CD4-positive, alpha-beta T cell treated with Interleukin-1 beta for 1 hour (primary cell): ENCODE results near the gene FAF2.
"Not testable (repeated sequence)": the region's sequence is repeated elsewhere in the genome, so short reads cannot be mapped to it uniquely, and the experiment has no call there.

Source experiments
- DNase-seq, 2 donors: peaks; one replicate each; pipeline ENCODE4 v3.0.0-alpha.2; 2020 to 2022

The FAF2 gene

DNA sequence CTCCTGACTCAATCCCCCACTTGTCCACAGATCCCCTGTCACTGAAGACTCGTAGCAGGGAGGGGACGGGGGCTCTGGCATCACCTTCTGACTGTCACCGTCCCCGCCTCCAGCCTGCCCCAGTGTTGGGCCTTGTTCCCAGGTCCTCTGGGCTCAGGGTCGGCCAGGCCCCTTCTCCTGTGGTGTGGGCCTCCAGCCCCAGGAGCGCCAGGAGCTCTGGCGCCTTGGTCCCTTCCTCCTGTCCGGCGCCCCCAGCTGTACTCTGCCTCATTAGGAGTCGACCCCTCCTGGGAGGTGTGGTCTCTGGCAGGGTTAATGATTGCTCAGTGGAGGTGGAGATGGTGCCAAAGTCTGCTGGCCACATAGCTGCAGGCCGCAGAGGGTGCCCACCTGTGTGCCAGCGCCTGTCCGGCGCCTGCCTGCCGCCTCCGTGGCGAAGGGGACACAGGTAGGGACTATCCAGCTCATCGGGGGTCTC lies 100.8 kb downstream of the FAF2 start, which contains the start of gene CDHR2:
CDHR2 (plus strand) TSS at position 376 of the 478 bp plus-strand sequence. CDS start 16,011 bp downstream, outside the sequence.
- DNase-seq, result no peak

DNA sequence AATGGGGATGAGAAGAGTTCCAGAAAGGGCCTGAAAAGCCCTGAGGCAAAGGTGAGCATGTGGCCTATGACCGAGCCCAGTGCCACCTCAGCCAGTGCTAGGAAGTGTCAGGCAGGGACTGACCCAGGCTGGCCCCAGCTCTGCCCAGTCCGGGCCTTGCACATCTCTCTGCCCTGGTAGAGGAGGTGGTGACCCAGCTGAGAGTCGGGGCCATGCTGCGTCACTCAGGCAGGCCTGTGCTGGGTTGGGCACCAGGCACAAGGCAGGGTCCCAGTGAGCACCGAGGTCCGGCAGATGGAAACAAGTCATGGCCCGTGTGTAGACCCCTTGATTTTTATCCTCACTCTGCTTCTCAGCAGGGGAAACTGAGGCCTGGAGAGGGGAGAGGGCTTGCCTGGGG lies 101.7 kb downstream of the FAF2 start:
- DNase-seq, result no peak

DNA sequence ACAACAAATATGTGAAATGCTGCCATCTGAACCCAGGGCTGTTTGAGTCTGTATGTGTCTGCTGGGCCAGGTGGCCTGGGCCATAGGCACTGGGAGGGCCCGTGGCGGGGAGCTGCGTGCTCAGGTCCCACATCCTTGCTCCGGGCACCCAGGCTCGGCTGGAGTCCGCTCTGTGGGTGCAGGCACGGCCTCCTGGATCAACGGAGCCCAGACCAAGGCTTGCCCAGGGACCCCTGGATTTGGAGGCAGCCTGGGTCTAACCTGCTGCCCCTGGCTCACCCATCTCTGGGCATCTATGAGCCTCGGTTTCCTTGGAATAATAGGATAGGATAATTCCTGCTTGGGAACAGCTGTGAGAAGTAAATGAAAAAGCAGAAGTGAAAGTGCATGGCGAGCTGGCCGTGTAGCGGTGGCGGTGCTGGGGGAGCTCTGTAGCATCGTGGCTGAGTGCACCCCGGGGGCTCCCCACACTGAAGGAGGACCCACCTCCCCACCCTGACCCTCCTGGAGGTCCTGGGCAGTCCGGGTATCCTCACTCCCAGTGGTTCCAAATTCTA lies 102.2 kb downstream of the FAF2 start:
- no peak for DNase-seq

- not testable (repeated sequence) for DNase-seq
Observed at GRCh38 chr5:176550937-176551336, 102.8 kb downstream of the FAF2 start.

- no peak for DNase-seq
Observed at GRCh38 chr5:176552332-176552869, 104.2 kb downstream of the FAF2 start.

GRCh38 chr5:176553260-176554085 lies 105.3 kb downstream of the FAF2 start:
- no peak for DNase-seq

- DNase-seq, result no peak
Observed at GRCh38 chr5:176557846-176558245, 109.7 kb downstream of the FAF2 start.
